Adrenal gland (tissue), 5 donors: ENCODE results near the gene MED23.

ENCODE experiments used
- POLR2A ChIP-seq, 2 donors: fragments of 450-650 bp; IDR thresholded peaks; one replicate each; pipeline ENCODE4 v1.6.1; 2017; ENCODE audit warnings: antibody characterized with exemption in 2 of 2, mild to moderate bottlenecking in 2 of 2, moderate library complexity in 1 of 2
- TF ChIP-seq, protein P1 (sequence below), 6 experiments: fragments of 450-650 bp in 4 of 6; fragments of 200-600 bp in 2 of 6; sonication (generic) in 1 of 6; IDR thresholded peaks; 1 replicate in 5 of 6; 2 replicates in 1 of 6; pipeline versions ENCODE4 v1.5.1 to v1.8.0; 2016 to 2021; ENCODE audit warnings: antibody characterized with exemption in 6 of 6, mild to moderate bottlenecking in 2 of 6, moderate library complexity in 1 of 6
- donor health status: DM: no; HTN: no; CAD: no.

DNA sequence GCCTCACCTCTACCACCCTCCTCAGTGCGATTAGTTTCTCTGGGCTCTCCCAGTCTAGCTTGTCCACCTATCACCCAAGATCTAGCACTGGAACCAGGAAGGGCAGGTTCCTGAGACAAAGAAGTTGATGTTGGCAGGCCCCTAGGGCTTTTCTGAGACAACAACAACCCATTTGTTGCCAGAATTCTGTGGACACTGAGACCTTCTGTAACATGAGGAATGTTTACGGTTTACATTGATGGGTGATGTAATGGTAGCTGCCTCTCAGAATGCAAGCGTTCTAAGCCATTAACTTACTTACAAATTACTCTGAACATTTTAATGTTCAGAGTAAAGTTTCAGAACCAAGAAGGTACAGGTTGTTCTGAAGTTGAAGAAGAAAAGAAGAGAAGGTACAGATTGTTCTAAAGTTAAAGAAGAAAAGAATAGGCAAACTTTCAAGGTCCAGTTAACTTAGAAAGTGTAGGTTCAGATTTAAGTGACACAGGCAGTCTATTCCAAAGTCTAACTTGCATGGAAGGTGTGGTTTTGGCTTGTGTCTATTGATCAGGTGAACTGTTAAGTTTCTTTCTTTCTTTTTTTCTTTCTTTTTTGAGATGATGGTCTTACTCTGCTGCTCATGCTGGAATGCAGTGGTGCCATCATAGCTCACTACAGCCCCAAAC is 3.7 kb upstream of the MED23 start:
- TF ChIP-seq, protein P1, sequence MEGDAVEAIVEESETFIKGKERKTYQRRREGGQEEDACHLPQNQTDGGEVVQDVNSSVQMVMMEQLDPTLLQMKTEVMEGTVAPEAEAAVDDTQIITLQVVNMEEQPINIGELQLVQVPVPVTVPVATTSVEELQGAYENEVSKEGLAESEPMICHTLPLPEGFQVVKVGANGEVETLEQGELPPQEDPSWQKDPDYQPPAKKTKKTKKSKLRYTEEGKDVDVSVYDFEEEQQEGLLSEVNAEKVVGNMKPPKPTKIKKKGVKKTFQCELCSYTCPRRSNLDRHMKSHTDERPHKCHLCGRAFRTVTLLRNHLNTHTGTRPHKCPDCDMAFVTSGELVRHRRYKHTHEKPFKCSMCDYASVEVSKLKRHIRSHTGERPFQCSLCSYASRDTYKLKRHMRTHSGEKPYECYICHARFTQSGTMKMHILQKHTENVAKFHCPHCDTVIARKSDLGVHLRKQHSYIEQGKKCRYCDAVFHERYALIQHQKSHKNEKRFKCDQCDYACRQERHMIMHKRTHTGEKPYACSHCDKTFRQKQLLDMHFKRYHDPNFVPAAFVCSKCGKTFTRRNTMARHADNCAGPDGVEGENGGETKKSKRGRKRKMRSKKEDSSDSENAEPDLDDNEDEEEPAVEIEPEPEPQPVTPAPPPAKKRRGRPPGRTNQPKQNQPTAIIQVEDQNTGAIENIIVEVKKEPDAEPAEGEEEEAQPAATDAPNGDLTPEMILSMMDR (IDR thresholded peaks at IDR 0.05) = no peak
- no peak for TF ChIP-seq POLR2A (IDR thresholded peaks at IDR 0.05)
